Peyer's patch (tissue), 4 donors: ENCODE measurements around the gene MRPL54.

Source experiments
- CTCF ChIP-seq, 6 experiments: fragments of 450-650 bp in 4 of 6; fragments of 200-600 bp in 2 of 6; sonication (generic) in 1 of 6; IDR thresholded peaks; one replicate each; pipeline ENCODE4 v1.5.1; 2017 to 2019; ENCODE audit warnings: antibody characterized with exemption in 6 of 6, mild to moderate bottlenecking in 3 of 6, moderate library complexity in 1 of 6
- POLR2A ChIP-seq, 2 donors: fragments of 450-650 bp; IDR thresholded peaks; one replicate each; pipeline ENCODE4 v1.5.1; 2017; ENCODE audit warnings: antibody characterized with exemption in 2 of 2, mild to moderate bottlenecking in 2 of 2, moderate library complexity in 2 of 2

- TF ChIP-seq POLR2A (IDR thresholded peaks at IDR 0.05) (no peak), CTCF (IDR thresholded peaks at IDR 0.05) (no peak)
Measured at GRCh38 chr19:3804429-3804828, 41.9 kb downstream of the MRPL54 start.
